GM12874 (cell line): ENCODE data around the gene ZDHHC14.

ENCODE experiments used
- CTCF ChIP-seq: IDR thresholded peaks from 2 replicates; pipeline ENCODE4 v1.5.1; 2011; ENCODE audit warnings: low read depth, mild to moderate bottlenecking, control low read depth, low read length, moderate library complexity; ENCODE audit not compliant: insufficient read depth

ZDHHC14 gene

GRCh38 chr6:157450931-157451742 is 70.1 kb downstream of the ZDHHC14 start:
- no peak for TF ChIP-seq CTCF

- TF ChIP-seq CTCF = no peak
Observed at GRCh38 chr6:157452096-157452495, 71.1 kb downstream of the ZDHHC14 start.

GRCh38 chr6:157453131-157453530 is 72.1 kb downstream of the ZDHHC14 start:
- no peak for TF ChIP-seq CTCF

GRCh38 chr6:157453978-157454377 is 73.0 kb downstream of the ZDHHC14 start:
- TF ChIP-seq CTCF = no peak

- no peak for TF ChIP-seq CTCF
Observed at GRCh38 chr6:157454762-157455714, 74.0 kb downstream of the ZDHHC14 start.

- no peak for TF ChIP-seq CTCF
Observed at GRCh38 chr6:157455731-157456523, 74.9 kb downstream of the ZDHHC14 start.

- TF ChIP-seq CTCF = no peak
Observed at GRCh38 chr6:157456524-157456829, 75.5 kb downstream of the ZDHHC14 start.
